Testis (tissue), 2 donors: ENCODE data around the gene URM1.

Source experiments
- POLR2A ChIP-seq: fragments of 450-650 bp; IDR thresholded peaks from one replicate; pipeline ENCODE4 v1.6.1; 2017; ENCODE audit warnings: antibody characterized with exemption, mild to moderate bottlenecking, moderate library complexity
- TF ChIP-seq, protein P1 (sequence below), 3 experiments: fragments of 450-650 bp in 2 of 3; fragments of 200-600 bp in 1 of 3; sonication (generic) in 1 of 3; IDR thresholded peaks; one replicate each; pipeline ENCODE4 v1.5.1; 2016 to 2019; ENCODE audit warnings: antibody characterized with exemption in 3 of 3, mild to moderate bottlenecking in 2 of 3, moderate library complexity in 1 of 3

DNA sequence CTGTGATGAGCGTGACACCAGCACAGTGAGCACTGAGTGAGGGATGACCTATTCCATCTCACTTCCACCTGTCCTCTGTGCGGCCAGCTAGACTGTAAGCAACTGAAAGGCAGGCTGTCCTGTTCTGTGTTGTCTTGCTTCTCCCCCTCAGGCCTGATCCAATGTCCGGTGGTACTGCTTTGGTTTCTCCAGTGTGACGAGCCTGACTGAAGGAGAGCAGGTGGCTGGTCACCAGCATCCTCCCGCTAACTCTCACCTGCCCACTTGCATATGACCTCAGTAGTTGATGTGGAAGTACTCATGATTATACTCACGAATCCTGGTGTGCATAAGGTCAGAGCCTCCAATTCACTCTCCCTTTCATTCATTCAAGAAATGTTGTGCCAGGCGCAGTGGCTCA lies 33.2 kb upstream of the URM1 start:
- TF ChIP-seq, protein P1, sequence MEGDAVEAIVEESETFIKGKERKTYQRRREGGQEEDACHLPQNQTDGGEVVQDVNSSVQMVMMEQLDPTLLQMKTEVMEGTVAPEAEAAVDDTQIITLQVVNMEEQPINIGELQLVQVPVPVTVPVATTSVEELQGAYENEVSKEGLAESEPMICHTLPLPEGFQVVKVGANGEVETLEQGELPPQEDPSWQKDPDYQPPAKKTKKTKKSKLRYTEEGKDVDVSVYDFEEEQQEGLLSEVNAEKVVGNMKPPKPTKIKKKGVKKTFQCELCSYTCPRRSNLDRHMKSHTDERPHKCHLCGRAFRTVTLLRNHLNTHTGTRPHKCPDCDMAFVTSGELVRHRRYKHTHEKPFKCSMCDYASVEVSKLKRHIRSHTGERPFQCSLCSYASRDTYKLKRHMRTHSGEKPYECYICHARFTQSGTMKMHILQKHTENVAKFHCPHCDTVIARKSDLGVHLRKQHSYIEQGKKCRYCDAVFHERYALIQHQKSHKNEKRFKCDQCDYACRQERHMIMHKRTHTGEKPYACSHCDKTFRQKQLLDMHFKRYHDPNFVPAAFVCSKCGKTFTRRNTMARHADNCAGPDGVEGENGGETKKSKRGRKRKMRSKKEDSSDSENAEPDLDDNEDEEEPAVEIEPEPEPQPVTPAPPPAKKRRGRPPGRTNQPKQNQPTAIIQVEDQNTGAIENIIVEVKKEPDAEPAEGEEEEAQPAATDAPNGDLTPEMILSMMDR (IDR thresholded peaks at IDR 0.05): no peak
- no peak for TF ChIP-seq POLR2A
